EH (cell line): ENCODE data around the gene CC2D2B.
"Not testable (repeated sequence)": the region's sequence is repeated elsewhere in the genome, so short reads cannot be mapped to it uniquely, and the experiment has no call there.

Experiments used
- DNase-seq: peaks from one replicate; pipeline ENCODE4 v3.0.0-alpha.2; 2015; ENCODE audit warnings: low read depth

CC2D2B gene

DNA sequence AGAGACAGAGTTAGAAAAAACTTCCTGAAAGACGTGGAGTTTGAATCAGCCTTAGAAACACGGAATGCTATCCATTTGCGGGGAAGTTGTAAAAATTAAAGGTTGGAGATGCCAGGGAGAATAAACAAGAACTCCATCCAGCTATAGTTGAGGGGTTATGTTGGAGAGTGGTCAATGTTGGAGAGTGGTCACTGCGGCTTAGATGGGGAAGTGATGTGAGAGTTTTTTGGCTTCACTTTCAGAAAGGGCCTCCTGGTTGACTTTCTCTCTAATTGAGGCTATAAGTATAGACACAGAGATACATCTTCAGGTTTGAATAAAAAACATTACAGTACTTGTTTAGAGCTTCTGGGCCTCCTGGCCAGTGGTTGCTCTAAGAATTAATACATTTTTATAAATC is 675 bp downstream of the CC2D2B start:
- DNase-seq = no peak

GRCh38 chr10:95909561-95909960 is 1.8 kb downstream of the CC2D2B start:
- DNase-seq = no peak

DNA sequence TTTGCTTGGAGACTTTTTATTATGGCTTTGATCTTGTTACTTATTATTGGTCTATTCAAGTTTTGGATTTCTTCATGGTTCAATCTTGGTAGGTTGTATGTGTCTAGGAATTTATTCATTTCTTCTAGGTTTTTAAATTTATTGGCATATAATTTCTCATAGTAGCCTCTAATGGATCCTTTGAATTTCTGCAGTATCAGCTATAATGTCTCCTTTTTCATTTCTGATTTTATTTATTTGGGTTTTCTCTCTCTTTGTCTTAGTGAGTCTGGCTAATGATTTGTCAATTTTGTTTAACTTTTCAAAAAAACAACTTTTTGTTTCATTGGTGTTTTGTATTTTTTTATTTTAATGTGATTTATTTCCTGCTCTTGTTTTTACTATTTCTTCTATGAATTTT is 8.3 kb downstream of the CC2D2B start:
- not testable (repeated sequence) for DNase-seq

DNA sequence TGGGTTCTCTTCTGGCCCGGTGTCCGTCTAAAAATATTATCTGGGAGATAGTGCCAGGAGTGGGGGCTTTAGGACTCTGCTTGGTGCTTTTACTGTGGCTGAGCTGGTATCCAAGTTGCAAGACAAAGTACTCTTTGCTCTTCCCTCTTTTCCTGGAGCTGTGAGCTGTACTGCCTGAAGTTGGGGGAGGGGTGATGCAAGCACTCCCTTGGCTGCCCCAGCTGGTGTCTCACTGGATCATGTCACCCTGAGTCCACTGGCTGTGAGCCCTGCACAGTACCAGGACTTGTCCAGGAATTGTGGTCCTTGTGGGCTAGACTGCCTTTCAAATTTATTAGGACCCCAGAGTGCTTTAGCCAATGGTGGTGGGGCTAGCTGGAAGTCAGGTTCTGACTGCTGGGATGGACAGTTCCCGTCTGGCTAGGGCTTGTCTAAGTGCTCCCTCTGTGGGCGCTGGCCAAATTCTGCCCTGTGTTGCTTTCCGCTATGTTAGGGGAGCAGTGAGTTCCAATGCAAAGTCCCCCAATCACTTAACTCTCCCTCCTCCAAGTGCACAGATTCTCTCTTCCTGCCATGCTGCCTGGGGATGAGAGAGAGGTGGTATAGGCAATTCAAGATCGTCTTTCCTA is 13.1 kb downstream of the CC2D2B start:
- no peak for DNase-seq

- DNase-seq = no peak
These were observed 17.3 kb downstream of the CC2D2B start for GRCh38 chr10:95925033-95925432.

DNA sequence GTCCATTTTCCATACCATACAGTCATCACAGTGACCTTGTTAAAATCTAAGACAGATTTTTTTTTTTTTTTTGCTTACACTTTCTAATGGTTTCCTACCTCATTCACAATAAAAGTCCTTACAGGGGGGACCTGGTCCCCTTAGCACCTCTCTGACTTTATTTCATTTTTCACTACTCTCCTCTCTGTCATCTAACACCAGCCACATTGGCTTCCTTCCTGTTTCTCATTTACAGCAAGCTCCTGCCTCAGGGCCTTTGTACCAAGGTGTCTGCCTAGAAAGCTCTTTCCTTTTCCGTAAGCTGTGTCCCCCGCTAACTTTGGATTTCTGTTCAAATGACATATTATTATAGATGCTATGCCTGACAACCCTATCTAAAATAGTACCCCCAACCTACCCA is 27.7 kb downstream of the CC2D2B start:
- DNase-seq = no peak

DNA sequence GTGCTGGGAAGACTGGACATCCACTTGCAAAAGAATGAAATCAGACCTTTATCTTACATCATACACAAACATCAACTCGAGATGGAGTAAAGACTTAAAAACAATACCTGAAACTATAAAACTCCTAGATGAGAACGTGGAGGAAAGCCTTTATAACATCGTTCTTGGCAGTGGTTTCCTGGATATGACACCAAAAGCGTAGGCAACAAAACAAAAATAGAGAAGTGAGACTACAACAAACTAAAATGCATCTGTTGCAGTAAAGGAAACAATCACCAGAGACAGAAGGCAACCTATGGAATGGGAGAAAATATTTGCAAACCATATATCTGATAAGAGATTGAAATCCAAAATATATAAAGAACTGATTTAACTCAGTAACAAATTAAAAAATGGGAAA is 33.3 kb downstream of the CC2D2B start:
- DNase-seq = no peak

- no peak for DNase-seq
These were observed 55.6 kb downstream of the CC2D2B start for GRCh38 chr10:95963202-95963990.

- no peak for DNase-seq
These were observed 56.2 kb downstream of the CC2D2B start for GRCh38 chr10:95963991-95964389.

DNA sequence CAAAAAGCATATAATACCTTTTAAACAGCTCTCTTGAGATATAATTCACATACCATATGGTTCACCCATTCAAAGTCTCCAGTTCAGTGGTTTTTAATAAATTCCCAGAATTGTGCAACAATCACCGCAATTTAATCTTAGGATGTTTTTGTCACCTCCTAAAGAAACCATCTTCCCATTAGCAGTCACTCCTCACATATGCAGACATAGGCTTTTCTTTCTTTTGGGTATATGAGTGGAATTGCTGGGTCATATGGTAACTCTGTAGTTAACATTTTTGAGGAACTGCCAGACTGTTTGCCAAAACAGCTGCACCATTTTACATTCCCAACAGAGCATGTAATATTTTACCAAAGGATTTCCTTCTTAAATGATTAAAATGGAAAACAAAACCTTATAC is 57.0 kb downstream of the CC2D2B start:
- no peak for DNase-seq

- no peak for DNase-seq
These were observed 68.8 kb downstream of the CC2D2B start for GRCh38 chr10:95976362-95977229.

DNA sequence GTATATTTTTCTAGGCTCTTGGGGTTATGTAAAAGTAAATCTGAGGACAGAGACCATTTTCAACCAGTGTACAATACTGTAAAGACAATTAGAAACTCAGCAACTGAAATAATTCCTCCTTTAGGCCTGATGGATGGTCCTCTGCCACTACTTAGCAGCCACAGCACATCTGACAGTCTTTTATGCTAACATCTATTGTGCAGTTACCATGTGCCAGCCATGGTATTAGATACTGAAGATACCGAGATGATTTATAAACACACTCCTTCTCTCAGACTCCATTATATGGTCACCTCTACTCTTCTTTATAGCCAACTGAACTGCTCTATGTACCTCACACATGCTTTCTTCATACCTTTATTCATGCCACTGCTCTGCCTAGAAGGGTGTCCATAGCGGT is 74.4 kb downstream of the CC2D2B start:
- DNase-seq = no peak

- no peak for DNase-seq
These were observed 80.1 kb downstream of the CC2D2B start for GRCh38 chr10:95987685-95988426.

DNA sequence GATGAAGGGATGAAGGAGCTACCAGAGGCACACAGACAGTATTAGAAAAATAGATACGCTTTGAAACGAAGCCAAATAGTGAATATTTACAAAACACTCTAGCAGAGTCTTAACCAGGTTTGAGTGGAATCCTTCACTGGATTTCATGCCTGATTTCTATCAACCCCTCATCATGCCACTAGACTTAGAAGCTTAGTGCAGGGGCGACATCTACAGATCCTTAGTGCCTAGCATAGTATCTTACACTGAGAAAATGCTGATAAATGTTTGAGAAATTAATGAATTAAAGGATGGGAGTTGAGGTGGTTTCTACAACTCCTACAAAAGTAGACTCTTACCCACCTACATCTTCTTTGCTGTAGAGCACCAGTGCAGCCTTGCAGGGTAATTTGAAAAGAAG is 80.9 kb downstream of the CC2D2B start:
- DNase-seq = no peak

DNA sequence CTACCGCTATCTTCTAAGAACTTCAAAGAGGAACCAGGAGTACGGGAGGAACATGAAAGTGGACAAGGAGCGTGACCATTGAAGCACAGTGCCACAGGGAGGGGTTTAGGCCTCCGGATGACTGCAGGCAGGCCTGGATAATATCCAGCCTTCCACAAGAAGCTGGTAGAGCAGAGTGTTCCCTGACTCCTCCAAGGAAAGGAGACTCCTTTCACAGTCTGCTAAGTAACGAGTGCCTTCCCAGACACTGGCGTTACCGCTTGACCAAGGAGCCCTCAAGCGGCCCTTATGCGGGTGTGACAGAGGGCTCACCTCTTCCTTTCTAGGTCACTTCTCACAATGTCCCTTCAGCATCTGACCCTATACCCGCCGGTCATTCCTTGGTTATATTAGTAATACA is 86.6 kb downstream of the CC2D2B start:
- not testable (repeated sequence) for DNase-seq

GRCh38 chr10:95998255-95998784 is 90.5 kb downstream of the CC2D2B start:
- DNase-seq = no peak

DNA sequence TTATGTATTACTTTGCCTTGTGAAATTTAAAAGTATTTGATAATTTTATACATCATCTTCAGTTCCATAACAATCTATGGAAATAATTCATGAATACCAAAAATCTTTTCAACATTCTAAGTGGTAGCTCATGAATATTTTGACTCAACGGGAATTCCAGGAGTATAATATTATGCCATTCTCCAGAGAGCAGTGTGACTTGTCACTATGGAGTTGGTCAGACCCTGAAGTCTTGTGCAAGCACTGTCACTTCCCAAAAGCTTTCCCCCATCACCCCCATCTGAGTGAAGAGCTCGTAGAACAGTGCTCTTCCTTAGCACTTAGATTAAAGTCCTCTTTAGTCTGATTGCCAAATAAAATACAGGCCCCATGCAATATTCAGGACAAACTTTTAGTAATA is 106.2 kb downstream of the CC2D2B start:
- no peak for DNase-seq

DNA sequence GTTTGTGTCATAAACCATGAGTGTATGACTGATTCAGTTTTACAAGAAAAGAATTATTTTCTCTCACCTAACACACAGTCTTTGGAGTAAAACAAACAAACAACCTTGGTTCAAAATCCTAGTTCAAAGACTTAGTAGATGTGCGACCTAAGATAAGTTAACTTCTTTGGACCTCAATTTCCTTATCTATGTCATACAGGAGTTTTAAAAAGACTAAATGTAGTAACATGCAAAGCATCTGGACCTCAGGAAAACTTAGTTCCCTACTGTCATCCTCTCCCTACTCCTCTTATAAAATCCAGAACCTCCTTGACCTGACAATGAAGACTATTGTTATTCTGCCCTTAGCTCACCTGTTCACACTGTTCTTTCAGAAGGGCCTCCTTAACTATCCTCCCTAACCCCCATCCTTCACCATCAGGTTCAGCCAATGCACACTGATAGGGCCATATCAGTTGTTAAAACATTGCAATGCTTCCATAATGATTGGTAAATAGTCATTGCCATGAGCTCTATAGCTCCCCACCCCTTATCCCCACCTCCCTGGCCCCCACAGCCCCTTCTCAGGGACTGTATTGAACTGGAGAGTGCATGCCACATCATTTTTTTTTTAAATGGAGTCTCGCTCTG is 106.8 kb downstream of the CC2D2B start:
- no peak for DNase-seq

- peak; percentile 65 for DNase-seq
These were observed 109.5 kb downstream of the CC2D2B start for GRCh38 chr10:96017191-96017687.

DNA sequence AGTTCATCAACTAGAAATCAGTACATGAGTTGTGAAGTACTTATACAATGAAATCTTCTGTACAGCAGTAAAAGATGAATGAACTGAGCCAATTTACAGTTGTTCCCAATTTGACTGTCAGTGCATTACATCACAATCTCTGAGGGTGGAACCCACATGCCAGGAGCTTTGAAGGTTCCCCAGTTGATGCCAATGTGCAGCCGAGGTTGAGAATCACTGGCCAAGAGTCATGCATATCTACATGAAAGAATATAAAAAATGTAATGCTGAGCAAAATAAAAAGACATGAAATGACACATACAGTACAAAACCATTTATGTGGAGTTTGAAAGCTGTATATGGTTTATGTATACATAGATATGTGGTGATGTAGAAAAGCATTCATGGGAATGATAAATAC is 113.6 kb downstream of the CC2D2B start:
- no peak for DNase-seq

DNA sequence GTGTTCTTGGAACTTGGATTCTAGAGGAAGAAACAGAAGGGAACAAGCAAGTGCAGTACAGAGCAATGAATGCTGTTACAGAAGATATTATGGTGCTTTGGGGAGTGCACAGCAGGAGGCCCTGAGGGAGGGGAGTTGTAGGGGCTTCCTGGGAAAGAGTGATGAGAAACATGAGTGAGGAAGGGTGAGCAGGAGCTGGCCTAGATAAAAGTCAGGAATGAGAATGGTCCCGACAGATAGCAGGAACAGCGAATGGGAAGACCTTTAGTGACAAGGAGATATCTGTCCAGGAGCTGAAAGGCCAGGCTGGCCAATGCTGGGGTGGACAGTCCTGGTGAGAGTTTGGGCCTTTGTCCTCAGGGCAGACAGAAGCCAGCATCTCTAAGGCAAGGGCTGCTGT is 115.0 kb downstream of the CC2D2B start:
- DNase-seq = no peak
